Subcutaneous abdominal adipose tissue (tissue), 5 donors: ENCODE results near the gene CPNE4.

ENCODE experiments used
- H3K27ac ChIP-seq: one replicate; pipeline ENCODE4 v1.7.0; 2013; ENCODE audit warnings: low read depth, mild to moderate bottlenecking, inconsistent platforms, low read length, moderate library complexity
- H3K27me3 ChIP-seq, 5 donors: one replicate each; pipeline ENCODE4 v1.7.0; 2013; ENCODE audit warnings: low read length in 5 of 5, inconsistent platforms in 1 of 5; ENCODE audit not compliant: control insufficient read depth in 5 of 5, insufficient read depth in 4 of 5
- H3K36me3 ChIP-seq, 5 donors: one replicate each; pipeline ENCODE4 v1.7.0; 2013; ENCODE audit warnings: low read length in 5 of 5; ENCODE audit not compliant: control insufficient read depth in 5 of 5, insufficient read depth in 5 of 5
- H3K4me1 ChIP-seq, 5 donors: one replicate each; pipeline ENCODE4 v1.7.0; 2013; ENCODE audit warnings: low read length in 5 of 5, mild to moderate bottlenecking in 3 of 5, moderate library complexity in 1 of 5; ENCODE audit not compliant: control insufficient read depth in 5 of 5, insufficient read depth in 5 of 5
- H3K4me3 ChIP-seq, 5 donors: one replicate each; pipeline ENCODE4 v1.7.0; 2013; ENCODE audit warnings: low read length in 5 of 5, low read depth in 1 of 5
- H3K9ac ChIP-seq, 5 donors: one replicate each; pipeline ENCODE4 v1.7.0; 2013; ENCODE audit warnings: low read length in 5 of 5, mild to moderate bottlenecking in 4 of 5, moderate library complexity in 3 of 5
- H3K9me3 ChIP-seq, 5 donors: one replicate each; pipeline ENCODE4 v1.7.0; 2013; ENCODE audit warnings: low read length in 5 of 5; ENCODE audit not compliant: control insufficient read depth in 5 of 5
- donor health status: healthy.
- donor health status: healthy.
- donor health status: healthy.
- donor health status: healthy.
- donor health status: healthy.

Gene CPNE4

GRCh38 chr3:132020058-132020457 is 14.8 kb downstream of the CPNE4 start:
- H3K36me3 ChIP-seq, result no peaks in the 10 kb centered on the region
- peaks cover 0 to 12% (median 4%) of the 10 kb centered on the region in 5 donors for H3K27me3 ChIP-seq
- H3K4me1 ChIP-seq, result no peaks in the 10 kb centered on the region
- no peak overlapping the region for H3K9ac ChIP-seq
- H3K27ac ChIP-seq, result no peak overlapping the region
- no peaks in the 10 kb centered on the region for H3K9me3 ChIP-seq
- no peak overlapping the region for H3K4me3 ChIP-seq

DNA sequence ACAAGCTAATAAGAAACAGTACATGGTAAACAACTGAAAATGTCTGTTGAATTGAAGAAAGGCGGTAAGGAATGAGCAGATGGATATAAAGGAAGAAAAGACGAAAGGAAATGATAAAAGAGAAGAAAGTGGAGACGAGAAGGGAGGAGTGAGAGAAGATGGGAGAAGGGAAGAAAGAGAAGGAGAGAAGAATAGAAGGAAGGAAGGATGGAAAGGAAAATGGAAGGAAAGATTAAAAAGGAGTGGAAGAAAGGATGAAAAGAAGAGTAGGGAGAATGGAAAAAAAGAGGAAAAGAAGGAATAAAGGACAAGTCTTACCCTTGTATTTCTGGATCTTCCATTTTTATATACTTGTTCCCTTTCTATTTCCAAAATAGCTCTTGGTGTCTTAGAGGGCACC is 17.7 kb downstream of the CPNE4 start:
- H3K4me1 ChIP-seq, result no peaks in the 10 kb centered on the region
- H3K4me3 ChIP-seq, result no peak overlapping the region
- H3K27me3 ChIP-seq, result peaks cover 0 to 12% (median 7%) of the 10 kb centered on the region in 5 donors
- no peaks in the 10 kb centered on the region for H3K9me3 ChIP-seq
- no peaks in the 10 kb centered on the region for H3K36me3 ChIP-seq
- no peak overlapping the region for H3K9ac ChIP-seq
- H3K27ac ChIP-seq, result no peak overlapping the region

DNA sequence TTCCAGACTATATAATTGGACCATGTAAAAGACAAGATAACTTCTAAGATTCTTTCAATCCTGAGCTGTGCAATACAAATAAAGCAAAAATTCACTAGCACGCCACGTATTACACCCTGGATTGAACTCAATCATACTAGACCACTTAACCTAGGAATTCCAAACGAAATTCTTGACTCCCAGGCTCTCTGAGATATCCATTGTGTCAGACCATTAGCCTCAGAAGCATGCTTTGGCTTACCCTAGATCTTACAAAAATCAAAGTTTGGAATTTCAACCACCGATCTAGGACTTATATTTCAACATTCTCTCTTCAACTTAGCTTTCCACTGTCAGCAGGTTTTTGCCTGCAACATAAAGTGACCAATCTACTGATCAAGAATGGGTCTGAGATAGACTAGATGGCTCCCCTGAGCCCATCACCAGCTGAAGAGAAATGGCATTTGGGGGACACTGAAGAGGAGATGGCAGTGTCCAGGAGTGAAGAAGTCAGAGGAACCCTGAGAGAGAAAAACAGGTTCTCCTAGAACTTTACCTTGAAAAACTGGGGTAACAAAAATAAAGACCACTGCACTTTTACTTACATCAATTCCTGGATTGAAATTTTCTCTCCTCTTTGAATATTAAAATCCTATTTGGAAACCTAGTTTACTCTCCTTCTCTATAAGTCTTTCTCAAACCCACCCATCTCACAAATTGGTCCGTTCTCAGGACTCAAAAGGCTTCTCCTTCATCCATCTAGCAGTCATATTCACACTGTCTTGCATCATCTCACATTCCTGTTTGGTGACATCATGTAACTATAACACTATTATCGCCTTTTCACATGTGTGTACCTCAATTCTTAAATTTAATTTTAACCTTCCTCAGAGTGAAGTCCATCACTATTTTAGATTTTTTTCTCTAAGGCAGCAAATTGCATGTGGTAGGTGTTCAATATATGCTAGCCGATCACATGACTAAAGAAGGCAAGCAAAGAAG is 18.5 kb downstream of the CPNE4 start:
- H3K4me3 ChIP-seq, result no peak overlapping the region
- no peak overlapping the region for H3K9ac ChIP-seq
- H3K27ac ChIP-seq, result no peak overlapping the region
- H3K4me1 ChIP-seq, result peaks cover 0 to 2% (median 0%) of the 10 kb centered on the region in 5 donors
- H3K9me3 ChIP-seq, result no peaks in the 10 kb centered on the region
- H3K36me3 ChIP-seq, result no peaks in the 10 kb centered on the region
- H3K27me3 ChIP-seq, result peaks cover 0 to 12% (median 4%) of the 10 kb centered on the region in 5 donors

DNA sequence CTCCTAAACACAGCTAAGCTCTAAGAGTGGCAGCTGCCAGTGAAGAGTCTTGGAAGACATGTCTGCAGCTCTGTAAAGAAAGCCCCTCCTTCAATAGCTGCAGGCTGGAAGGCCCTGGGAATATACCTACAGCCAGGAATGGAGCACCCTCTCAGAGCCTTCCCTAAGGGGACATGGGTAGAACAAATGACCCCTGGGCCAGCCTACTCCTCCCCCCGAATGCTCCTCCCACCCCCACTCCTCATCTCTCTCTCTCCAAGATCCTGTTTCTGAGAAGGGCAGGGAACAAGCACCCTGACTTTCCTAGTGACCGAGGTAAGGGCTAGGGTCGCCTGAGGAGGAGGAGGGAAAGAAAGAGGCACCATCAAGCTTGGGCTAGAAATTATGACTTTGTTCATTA is 20.7 kb downstream of the CPNE4 start:
- Histone ChIP-seq H3K27ac (no peak overlapping the region), H3K4me3 (no peak overlapping the region), H3K9ac (no peak overlapping the region), H3K4me1 (peaks cover 0 to 2% (median 0%) of the 10 kb centered on the region in 5 donors), H3K27me3 (peaks cover 0 to 11% (median 4%) of the 10 kb centered on the region in 5 donors), H3K36me3 (no peaks in the 10 kb centered on the region), H3K9me3 (no peaks in the 10 kb centered on the region)

DNA sequence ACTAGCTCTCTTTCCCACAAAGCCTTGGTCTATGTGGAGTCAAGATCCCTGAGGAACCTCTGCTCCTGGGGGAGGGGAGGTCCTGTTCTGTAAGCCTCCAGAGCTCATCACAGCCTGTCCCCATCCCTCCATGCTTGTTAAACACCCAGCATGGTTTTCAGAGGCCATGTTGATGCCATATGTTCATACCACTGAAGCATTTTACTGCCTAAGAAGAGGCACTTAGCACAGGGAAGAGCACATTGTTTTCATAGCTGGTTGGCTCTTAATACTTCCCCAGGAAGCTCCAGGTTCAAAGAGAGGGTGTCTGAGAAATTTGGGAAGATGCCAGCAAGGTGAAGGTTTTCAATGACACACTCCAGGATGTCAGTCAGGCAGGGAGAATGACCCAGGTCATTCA is 25.6 kb downstream of the CPNE4 start:
- H3K4me1 ChIP-seq, result peaks cover 0 to 3% (median 0%) of the 10 kb centered on the region in 5 donors
- H3K27me3 ChIP-seq, result peaks cover 0 to 6% (median 0%) of the 10 kb centered on the region in 5 donors
- H3K36me3 ChIP-seq, result no peaks in the 10 kb centered on the region
- H3K9me3 ChIP-seq, result no peaks in the 10 kb centered on the region
- no peak overlapping the region for H3K4me3 ChIP-seq
- no peak overlapping the region for H3K9ac ChIP-seq
- no peak overlapping the region for H3K27ac ChIP-seq

- Histone ChIP-seq H3K4me1 (peaks cover 0 to 3% (median 0%) of the 10 kb centered on the region in 5 donors), H3K4me3 (no peak overlapping the region), H3K9ac (no peak overlapping the region), H3K27ac (no peak overlapping the region), H3K27me3 (peaks cover 0 to 2% (median 0%) of the 10 kb centered on the region in 5 donors), H3K36me3 (no peaks in the 10 kb centered on the region), H3K9me3 (no peaks in the 10 kb centered on the region)
Observed at GRCh38 chr3:132008837-132009236, 26.0 kb downstream of the CPNE4 start.

- Histone ChIP-seq H3K27me3 (no peaks in the 10 kb centered on the region), H3K4me3 (no peak overlapping the region), H3K36me3 (no peaks in the 10 kb centered on the region), H3K9me3 (no peaks in the 10 kb centered on the region), H3K4me1 (peaks cover 0 to 3% (median 0%) of the 10 kb centered on the region in 5 donors), H3K9ac (no peak overlapping the region), H3K27ac (no peak overlapping the region)
Observed at GRCh38 chr3:132007617-132008016, 27.2 kb downstream of the CPNE4 start.

GRCh38 chr3:132006605-132007204 is 28.1 kb downstream of the CPNE4 start:
- no peaks in the 10 kb centered on the region for H3K9me3 ChIP-seq
- peaks cover 0 to 3% (median 0%) of the 10 kb centered on the region in 5 donors for H3K4me1 ChIP-seq
- no peak overlapping the region for H3K4me3 ChIP-seq
- H3K27me3 ChIP-seq, result no peaks in the 10 kb centered on the region
- no peak overlapping the region for H3K9ac ChIP-seq
- H3K36me3 ChIP-seq, result no peaks in the 10 kb centered on the region
- H3K27ac ChIP-seq, result no peak overlapping the region

- Histone ChIP-seq H3K27ac (no peak overlapping the region), H3K27me3 (no peaks in the 10 kb centered on the region)
Observed at GRCh38 chr3:132004571-132004970, 30.2 kb downstream of the CPNE4 start.

DNA sequence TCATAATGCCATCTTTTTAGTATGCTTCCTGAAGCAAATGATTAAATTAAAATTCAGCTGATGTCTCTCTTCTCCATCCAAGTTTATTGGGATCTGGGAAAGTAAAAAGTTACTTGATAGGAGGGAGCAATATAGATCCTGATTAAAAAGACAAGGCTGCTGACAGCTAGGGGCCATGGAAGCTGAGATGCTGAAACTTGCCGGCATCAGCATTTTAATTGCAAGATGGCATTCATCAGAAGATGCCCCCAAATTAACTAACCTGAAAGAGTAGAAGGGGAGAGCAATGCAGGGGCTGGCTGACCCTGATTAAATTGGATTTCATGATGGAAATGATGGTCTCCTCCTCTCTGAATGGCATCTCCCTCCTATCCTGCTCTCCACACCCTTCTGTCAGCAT is 31.1 kb downstream of the CPNE4 start:
- no peak overlapping the region for H3K27ac ChIP-seq
- no peak overlapping the region for H3K9ac ChIP-seq
- H3K4me1 ChIP-seq, result peaks cover 0 to 7% (median 0%) of the 10 kb centered on the region in 5 donors
- no peaks in the 10 kb centered on the region for H3K36me3 ChIP-seq
- H3K27me3 ChIP-seq, result no peaks in the 10 kb centered on the region
- H3K9me3 ChIP-seq, result no peaks in the 10 kb centered on the region
- H3K4me3 ChIP-seq, result no peak overlapping the region

More at GRCh38 chr3:132004571-132004970, 30.2 kb downstream of the CPNE4 start:
- H3K9ac ChIP-seq, result no peak overlapping the region
- peaks cover 0 to 7% (median 0%) of the 10 kb centered on the region in 5 donors for H3K4me1 ChIP-seq
- H3K4me3 ChIP-seq, result no peak overlapping the region
- no peaks in the 10 kb centered on the region for H3K36me3 ChIP-seq
- no peaks in the 10 kb centered on the region for H3K9me3 ChIP-seq
